DOHH2 (cell line): ENCODE results near the gene SOX5.

ENCODE experiments used
- CTCF ChIP-seq: fragments of 200-600 bp; sonication (generic); IDR thresholded peaks from one replicate; pipeline ENCODE4 v1.5.1; 2014; ENCODE audit warnings: antibody characterized with exemption, mild to moderate bottlenecking, low read depth, low read length; ENCODE audit not compliant: poor library complexity, severe bottlenecking
- EZH2phosphoT487 ChIP-seq: fragments of 200-600 bp; sonication (generic); IDR thresholded peaks from 2 replicates; pipeline ENCODE4 v1.6.1; 2017; ENCODE audit warnings: borderline replicate concordance, mild to moderate bottlenecking, antibody characterized with exemption, low read length, moderate library complexity, mixed read lengths

- TF ChIP-seq CTCF (no peak), EZH2phosphoT487 (no peak)
These were observed 43.1 kb downstream of the SOX5 start for GRCh38 chr12:23906329-23906728.
